NCI-H748 treated with DMSO at 0.1 percent for 48 hours (cell line): ENCODE data around the gene SPATA21.
"Not testable (repeated sequence)": the region's sequence is repeated elsewhere in the genome, so short reads cannot be mapped to it uniquely, and the experiment has no call there.

Experiments
- DNase-seq: peaks from one replicate; lab custom pipeline; 2025; lab: John Stamatoyannopoulos, UW

Gene SPATA21

GRCh38 chr1:16436946-16437474 is at the start of gene SPATA21:
Gene SPATA21, minus strand, starts transcription at chr1:16437424. Its CDS starts 6,053 bp downstream, at chr1:16431371.
- no peak for DNase-seq

- not testable (repeated sequence) for DNase-seq
These were observed 49.8 kb upstream of the SPATA21 start for GRCh38 chr1:16487011-16487410.

- DNase-seq, result not testable (repeated sequence)
These were observed 49.1 kb upstream of the SPATA21 start for GRCh38 chr1:16486316-16486715.

GRCh38 chr1:16484931-16485330 is 47.7 kb upstream of the SPATA21 start:
- DNase-seq, result no peak

GRCh38 chr1:16484501-16484835 is 47.2 kb upstream of the SPATA21 start:
- no peak for DNase-seq

GRCh38 chr1:16483639-16484500 is 46.6 kb upstream of the SPATA21 start:
- not testable (repeated sequence) for DNase-seq

GRCh38 chr1:16483146-16483545 is 45.9 kb upstream of the SPATA21 start:
- not testable (repeated sequence) for DNase-seq

GRCh38 chr1:16478091-16478490 is 40.9 kb upstream of the SPATA21 start:
- DNase-seq, result no peak

GRCh38 chr1:16475771-16476770 is 38.8 kb upstream of the SPATA21 start:
- DNase-seq, result not testable (repeated sequence)

- not testable (repeated sequence) for DNase-seq
These were observed 37.7 kb upstream of the SPATA21 start for GRCh38 chr1:16474891-16475290.

- no peak for DNase-seq
These were observed 37.1 kb upstream of the SPATA21 start for GRCh38 chr1:16474166-16474800.

- no peak for DNase-seq
These were observed 31.3 kb upstream of the SPATA21 start for GRCh38 chr1:16468558-16468957.

- no peak for DNase-seq
These were observed 27.8 kb upstream of the SPATA21 start for GRCh38 chr1:16464917-16465625.

GRCh38 chr1:16462773-16463330 is 25.6 kb upstream of the SPATA21 start:
- DNase-seq, result no peak

GRCh38 chr1:16461681-16462080 is 24.5 kb upstream of the SPATA21 start:
- DNase-seq, result no peak

- no peak for DNase-seq
These were observed 22.2 kb upstream of the SPATA21 start for GRCh38 chr1:16459352-16459925.

- DNase-seq, result no peak
These were observed 21.6 kb upstream of the SPATA21 start for GRCh38 chr1:16458831-16459230.

- not testable (repeated sequence) for DNase-seq
These were observed 18.9 kb upstream of the SPATA21 start for GRCh38 chr1:16456151-16456550.

GRCh38 chr1:16454909-16455308 is 17.7 kb upstream of the SPATA21 start:
- DNase-seq, result not testable (repeated sequence)

- DNase-seq, result no peak
These were observed 14.8 kb upstream of the SPATA21 start for GRCh38 chr1:16451841-16452528.
